Spleen (tissue), 11 donors: ENCODE results near the gene NEMF. TPM values are rescaled to one million over a fixed set of nuclear protein-coding genes. Genes with fewer than 3 reads are reported as not detected.
"Not testable (repeated sequence)": the region's sequence is repeated elsewhere in the genome, so short reads cannot be mapped to it uniquely, and the experiment has no call there.

Experiments
- DNase-seq: peaks from one replicate; pipeline ENCODE4 v3.0.0-alpha.2; 2020
- H3K27ac ChIP-seq, 8 donors: fragments of 200-600 bp; sonication (generic) in 7 of 8; 1 replicate in 4 of 8; 2 replicates in 4 of 8; pipeline versions ENCODE4 v1.5.0 to v1.8.0; 2016 to 2021; ENCODE audit warnings: inconsistent platforms in 4 of 8, mild to moderate bottlenecking in 4 of 8, moderate library complexity in 1 of 8
- H3K27me3 ChIP-seq, 7 donors: fragments of 200-600 bp; sonication (generic) in 6 of 7; replicated peaks in 1 of 7; 1 replicate in 4 of 7; 2 replicates in 3 of 7; pipeline versions ENCODE4 v1.5.0 to v1.8.0; 2016 to 2021; ENCODE audit warnings: inconsistent platforms in 3 of 7, mild to moderate bottlenecking in 1 of 7
- H3K36me3 ChIP-seq, 6 donors: fragments of 200-600 bp; sonication (generic) in 5 of 6; 1 replicate in 4 of 6; 2 replicates in 2 of 6; pipeline versions ENCODE4 v1.5.0 to v1.8.0; 2016 to 2021; ENCODE audit warnings: inconsistent platforms in 2 of 6
- H3K4me1 ChIP-seq, 6 donors: fragments of 200-600 bp; sonication (generic) in 5 of 6; 1 replicate in 3 of 6; 2 replicates in 3 of 6; pipeline versions ENCODE4 v1.5.0 to v1.8.0; 2016 to 2021; ENCODE audit warnings: inconsistent platforms in 3 of 6
- H3K4me3 ChIP-seq, 8 donors: fragments of 200-600 bp; sonication (generic) in 7 of 8; 1 replicate in 4 of 8; 2 replicates in 4 of 8; pipeline versions ENCODE4 v1.5.0 to v1.8.0; 2016 to 2021; ENCODE audit warnings: inconsistent platforms in 4 of 8, mild to moderate bottlenecking in 4 of 8, moderate library complexity in 2 of 8
- H3K9me3 ChIP-seq, 8 donors: fragments of 200-600 bp; sonication (generic) in 7 of 8; 1 replicate in 4 of 8; 2 replicates in 4 of 8; pipeline versions ENCODE4 v1.5.0 to v1.8.0; 2016 to 2021; ENCODE audit warnings: inconsistent platforms in 4 of 8
- CTCF ChIP-seq, 11 experiments: fragments of 200-600 bp in 7 of 11; fragments of 450-650 bp in 4 of 11; sonication (generic) in 4 of 11; IDR thresholded peaks in 8 of 11; conservative IDR thresholded peaks in 3 of 11; 1 replicate in 7 of 11; 2 replicates in 4 of 11; pipeline versions ENCODE4 v1.4.0 to v1.8.0; 2016 to 2021; ENCODE audit warnings: antibody characterized with exemption in 11 of 11, inconsistent platforms in 4 of 11, mild to moderate bottlenecking in 1 of 11
- POLR2A ChIP-seq, 3 donors: fragments of 450-650 bp; IDR thresholded peaks; one replicate each; pipeline ENCODE4 v1.5.1; 2017; ENCODE audit warnings: antibody characterized with exemption in 3 of 3, mild to moderate bottlenecking in 1 of 3
- POLR2AphosphoS5 ChIP-seq, 3 donors: sonication (generic); formaldehyde crosslinking; IDR thresholded peaks; one replicate each; pipeline ENCODE4 v1.5.1; 2017; ENCODE audit warnings: antibody characterized with exemption in 3 of 3
- WGBS, 5 donors: extraction: QIAGEN DNeasy Blood & Tissue Kit in 3 of 5; methylation state at CpG; one replicate each; pipeline versions ENCODE4 v1.1.5 to v1.1.7; 2013 to 2018; 5-methylcytosine and 5-hydroxymethylcytosine counted together
- intact Hi-C: fragments of 100-400 bp; cut with DNase I; formaldehyde crosslinking; loops from one replicate; pipeline ENCODE4 v1.15.0; 2023; ENCODE audit warnings: low total_unique reads
- polyA plus RNA-seq, 3 donors: library from polyadenylated mRNA; stranded (reverse); fragments of 200-250 nt; gene quantifications; one replicate each; pipeline ENCODE4 v1.2.1, GENCODE V29; 2013
- total RNA-seq, 7 donors: library from RNA; depleted of rRNA in 3 of 7; stranded (reverse); fragments of >200 nt in 3 of 7; fragmentation: NEBNext Ultra II Directional in 4 of 7; extraction: Animal tissue kit (Norgen Biotek cat#: 25700) in 4 of 7; gene quantifications; one replicate each; pipeline versions ENCODE4 v1.1.0 to v1.2.1, GENCODE V29; 2016 to 2021
- donor health status: healthy with polysubstance abuse.
- donor health status: DM: no; HTN: no; CAD: no; lungs with moderate emphysema.
- donor health status: DM: no; HTN: no; CAD: no.
- donor health status: Bipolar disorder and iron deficiency.
- donor health status: healthy.
- donor health status: DM: no; HTN: no; CAD: no.
- donor health status: DM: yes; HTN: yes; CAD: no.

The NEMF gene
- total and polyA plus RNA-seq, 10 donors: 24.3 to 187 (median 82.4) TPM

- TF ChIP-seq POLR2A (IDR thresholded peaks at IDR 0.05): no peak
- 91 to 100% (median 100%) methylated on average over 2 of the region's 2 CpGs for WGBS, 5 donors
- intact Hi-C loops: no loop called here
- H3K27ac ChIP-seq: no peak overlapping the region
- no peaks in the 10 kb centered on the region for H3K9me3 ChIP-seq
- no peak overlapping the region for H3K4me3 ChIP-seq
- peaks cover 0 to 7% (median 0%) of the 10 kb centered on the region in 6 donors for H3K4me1 ChIP-seq
- peaks cover 0 to 100% (median 91%) of the 10 kb centered on the region in 6 donors for H3K36me3 ChIP-seq
- no peaks in the 10 kb centered on the region for H3K27me3 ChIP-seq
- no peak for DNase-seq
These were observed 74.2 kb downstream of the NEMF start for GRCh38 chr14:49778421-49778820.

GRCh38 chr14:49774106-49774505, 78.5 kb downstream of the NEMF start:
- TF ChIP-seq POLR2A (IDR thresholded peaks at IDR 0.05): no peak
- no peak for TF ChIP-seq POLR2AphosphoS5 (IDR thresholded peaks at IDR 0.05)
- TF ChIP-seq CTCF (IDR thresholded peaks at IDR 0.05 in 8 of 11, conservative IDR thresholded peaks at IDR 0.05 in 3 of 11): no peak
- H3K4me1 ChIP-seq: peaks cover 9 to 39% (median 19%) of the 10 kb centered on the region in 6 donors
- no peak for DNase-seq
- H3K27ac ChIP-seq: no peak overlapping the region
- H3K9me3 ChIP-seq: no peaks in the 10 kb centered on the region
- H3K4me3 ChIP-seq: no peak overlapping the region
- 93 to 100% (median 97%) methylated on average over 1 of the region's 1 CpG for WGBS, 5 donors
- intact Hi-C loops: no loop called here
- peaks cover 0 to 75% (median 54%) of the 10 kb centered on the region in 6 donors for H3K36me3 ChIP-seq
- H3K27me3 ChIP-seq: no peaks in the 10 kb centered on the region

- intact Hi-C loops, H3K27me3 ChIP-seq, H3K27ac ChIP-seq, DNase-seq, H3K9me3 ChIP-seq, H3K4me3 ChIP-seq: not testable (repeated sequence)
- Histone ChIP-seq H3K36me3 (peaks cover 0 to 50% (median 30%) of the 10 kb centered on the region in 6 donors), H3K4me1 (peaks cover 15 to 51% (median 28%) of the 10 kb centered on the region in 6 donors)
- WGBS, 5 donors: 89 to 97% (median 95%) methylated on average over 10 of the region's 10 CpGs
These were observed 80.9 kb downstream of the NEMF start for GRCh38 chr14:49771691-49772090.

- Histone ChIP-seq H3K27me3 (no peaks in the 10 kb centered on the region), H3K4me1 (peaks cover 16 to 53% (median 30%) of the 10 kb centered on the region in 6 donors), H3K36me3 (peaks cover 0 to 37% (median 19%) of the 10 kb centered on the region in 6 donors), H3K9me3 (no peaks in the 10 kb centered on the region), H3K4me3 (peak overlapping the region in 1 of 8 donors; percentile 85), H3K27ac (peak overlapping the region in 2 of 8 donors; percentile 8 to 99)
- TF ChIP-seq CTCF (IDR thresholded peaks at IDR 0.05 in 8 of 11, conservative IDR thresholded peaks at IDR 0.05 in 3 of 11): no peak
- no peak for TF ChIP-seq POLR2AphosphoS5 (IDR thresholded peaks at IDR 0.05)
- TF ChIP-seq POLR2A (IDR thresholded peaks at IDR 0.05): no peak
- intact Hi-C loops: no loop called here
- no peak for DNase-seq
- WGBS, 5 donors: 78 to 90% (median 85%) methylated on average over 4 of the region's 4 CpGs
These were observed 82.3 kb downstream of the NEMF start for GRCh38 chr14:49770212-49770817.

- no peak for DNase-seq
- no peaks in the 10 kb centered on the region for H3K27me3 ChIP-seq
- H3K4me3 ChIP-seq: peak overlapping the region in 6 of 8 donors; percentile 68 to 89 (median 82)
- peaks cover 16 to 53% (median 30%) of the 10 kb centered on the region in 6 donors for H3K4me1 ChIP-seq
- TF ChIP-seq POLR2AphosphoS5 (IDR thresholded peaks at IDR 0.05): no peak
- TF ChIP-seq CTCF (IDR thresholded peaks at IDR 0.05 in 8 of 11, conservative IDR thresholded peaks at IDR 0.05 in 3 of 11): no peak
- no peak for TF ChIP-seq POLR2A (IDR thresholded peaks at IDR 0.05)
- 69 to 81% (median 80%) methylated on average over 15 of the region's 15 CpGs for WGBS, 5 donors
- intact Hi-C loops: loop anchor here (10.0 kb wide), 2 partner anchors 75 to 135 kb away; partner anchors contain the start of genes DNAAF2 and KLHDC1
- H3K36me3 ChIP-seq: peaks cover 0 to 30% (median 13%) of the 10 kb centered on the region in 6 donors
- no peaks in the 10 kb centered on the region for H3K9me3 ChIP-seq
- peak overlapping the region in 4 of 8 donors; percentile 96 to 100 (median 98) for H3K27ac ChIP-seq
These were observed 82.9 kb downstream of the NEMF start for GRCh38 chr14:49769581-49770211.
